A673 (cell line): ENCODE results near the gene FCN1. TPM values are rescaled to one million over a fixed set of nuclear protein-coding genes. Genes with fewer than 3 reads are reported as not detected.

Source experiments
- BruUV-seq: library from RNA; stranded (reverse); fragments of 400-500 nt; replicated peaks from 2 replicates; lab custom pipeline; 2021; lab: Mats Ljungman, UMichigan
- CTCF ChIA-PET: fragments of 300-600 bp; sonication (Branson Sonifier 250); formaldehyde crosslinking; loops from one replicate; lab custom pipeline; 2022; ENCODE audit warnings: antibody characterized with exemption; lab: Charles Lee
- POLR2A ChIA-PET: fragments of 300-600 bp; sonication (Branson Sonifier 250); formaldehyde crosslinking; loops from one replicate; lab custom pipeline; 2022; ENCODE audit warnings: antibody characterized with exemption; ENCODE audit not compliant: low non-redundant PET; lab: Charles Lee
- DNase-seq: peaks from one replicate; pipeline ENCODE4 v3.0.0-alpha.2; 2015; ENCODE audit warnings: low spot score
- H3K27ac ChIP-seq: fragments of 200-600 bp; sonication (generic); 2 replicates; pipeline ENCODE4 v1.5.1; 2016; ENCODE audit warnings: mixed run types, low read depth, mild to moderate bottlenecking, mixed read lengths, antibody characterized with exemption, low read length; ENCODE audit not compliant: poor library complexity, severe bottlenecking
- H3K27me3 ChIP-seq: fragments of 200-600 bp; sonication (generic); replicated peaks from 2 replicates; pipeline ENCODE4 v1.6.1; 2017; ENCODE audit warnings: mixed run types, low read depth, mild to moderate bottlenecking, mixed read lengths, antibody characterized with exemption, low read length; ENCODE audit not compliant: insufficient read depth, poor library complexity
- H3K36me3 ChIP-seq: fragments of 200-600 bp; sonication (generic); 2 replicates; pipeline ENCODE4 v1.6.1; 2016; ENCODE audit warnings: mixed run types, mild to moderate bottlenecking, mixed read lengths, antibody characterized with exemption, low read length; ENCODE audit not compliant: insufficient read depth, poor library complexity, severe bottlenecking
- H3K4me1 ChIP-seq: fragments of 200-600 bp; sonication (generic); 2 replicates; pipeline ENCODE4 v1.6.1; 2017; ENCODE audit warnings: mixed run types, mild to moderate bottlenecking, mixed read lengths, antibody characterized with exemption, low read length; ENCODE audit not compliant: insufficient read depth, poor library complexity, severe bottlenecking
- H3K4me3 ChIP-seq: fragments of 200-600 bp; sonication (generic); 2 replicates; pipeline ENCODE4 v1.5.1; 2016; ENCODE audit warnings: low read depth, mixed run types, mild to moderate bottlenecking, mixed read lengths, low read length; ENCODE audit not compliant: poor library complexity, severe bottlenecking
- H3K9me3 ChIP-seq: fragments of 200-600 bp; sonication (generic); 2 replicates; pipeline ENCODE4 v1.6.1; 2016; ENCODE audit warnings: mixed run types, low read depth, mild to moderate bottlenecking, mixed read lengths, antibody characterized with exemption, low read length; ENCODE audit not compliant: poor library complexity, severe bottlenecking
- CTCF ChIP-seq: fragments of 300-800, 200-600 bp; sonication (generic); conservative IDR thresholded peaks from 2 replicates; pipeline ENCODE4 v1.5.1; 2017; ENCODE audit warnings: low read depth, mild to moderate bottlenecking, antibody characterized with exemption, low read length, moderate library complexity, mixed read lengths
- EZH2 ChIP-seq: fragments of 200-600 bp; sonication (generic); IDR thresholded peaks from 2 replicates; pipeline ENCODE4 v1.6.1; 2017; ENCODE audit warnings: borderline replicate concordance, low read depth, mild to moderate bottlenecking, mixed read lengths, antibody characterized with exemption, low read length; ENCODE audit not compliant: poor library complexity, severe bottlenecking
- intact Hi-C: fragments of 100-400 bp; cut with micrococcal nuclease; formaldehyde crosslinking; loops from one replicate; pipeline ENCODE4 v1.10.0; 2022; ENCODE audit not compliant: unreplicated experiment
- total RNA-seq: library from RNA; stranded (reverse); gene quantifications from 2 replicates; pipeline ENCODE4 v1.2.3, GENCODE V29; 2021

The FCN1 gene
- total RNA-seq, 1 experiment from 2014 or later: not detected

DNA sequence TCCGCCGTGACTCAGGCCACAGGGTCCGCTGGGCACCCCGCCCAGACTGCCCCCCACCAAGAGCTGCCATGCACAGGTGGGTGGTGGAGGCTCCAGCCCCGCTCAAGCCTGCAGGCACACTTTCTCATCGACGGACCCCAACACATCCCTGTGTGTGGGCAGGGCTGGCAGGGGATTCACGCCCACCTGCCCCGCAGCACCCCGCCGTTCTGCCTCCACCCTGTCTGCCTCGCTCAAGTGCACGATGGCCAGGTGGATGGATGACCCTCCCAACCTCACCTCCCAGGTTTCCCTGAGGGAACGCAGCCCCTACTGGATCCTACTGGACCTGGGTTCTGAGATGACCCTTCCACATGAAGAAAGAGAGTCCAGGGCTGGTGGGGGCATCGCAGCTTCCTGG lies 26.1 kb upstream of the FCN1 start:
- Histone ChIP-seq H3K27me3 (no peaks in the 10 kb centered on the region), H3K4me3 (no peak overlapping the region), H3K27ac (no peak overlapping the region), H3K36me3 (no peaks in the 10 kb centered on the region), H3K9me3 (no peaks in the 10 kb centered on the region), H3K4me1 (peaks cover 14% of the 10 kb centered on the region)
- intact Hi-C loops: no loop called here
- no TSS peak for BruUV-seq
- ChIA-PET POLR2A (no interaction called here), CTCF (interaction anchor here (0.6 kb wide), 1 partner anchor 13 kb away, joined by 3 read pairs; no protein-coding TSS in a partner anchor)
- no peak for DNase-seq
- TF ChIP-seq EZH2: no peak
- TF ChIP-seq CTCF: no peak

- H3K27me3 ChIP-seq: no peaks in the 10 kb centered on the region
- intact Hi-C loops: no loop called here
- ChIA-PET POLR2A (no interaction called here), CTCF (no interaction called here)
- BruUV-seq: no TSS peak
- DNase-seq: no peak
- no peaks in the 10 kb centered on the region for H3K36me3 ChIP-seq
- TF ChIP-seq CTCF (no peak), EZH2 (no peak)
- H3K4me3 ChIP-seq: no peak overlapping the region
- H3K4me1 ChIP-seq: peaks cover 14% of the 10 kb centered on the region
- no peak overlapping the region for H3K27ac ChIP-seq
- no peaks in the 10 kb centered on the region for H3K9me3 ChIP-seq
Measured at GRCh38 chr9:134943411-134943810, 25.7 kb upstream of the FCN1 start.

GRCh38 chr9:134942788-134943184 lies 25.1 kb upstream of the FCN1 start:
- Histone ChIP-seq H3K27me3 (no peaks in the 10 kb centered on the region), H3K9me3 (no peaks in the 10 kb centered on the region), H3K4me1 (peaks cover 14% of the 10 kb centered on the region), H3K27ac (no peak overlapping the region), H3K36me3 (no peaks in the 10 kb centered on the region), H3K4me3 (peak overlapping the region; percentile 8)
- TF ChIP-seq CTCF (no peak), EZH2 (no peak)
- BruUV-seq: no TSS peak
- intact Hi-C loops: no loop called here
- POLR2A ChIA-PET: no interaction called here
- DNase-seq: peak; percentile 21
- CTCF ChIA-PET: no interaction called here
